HEK293T (cell line): ENCODE measurements around the gene APC2.

Experiments used
- ARNT ChIP-seq: fragments of 450-650 bp; IDR thresholded peaks from 2 replicates; pipeline ENCODE4 v1.6.1; 2017; ENCODE audit warnings: mild to moderate bottlenecking
- BHLHE40 ChIP-seq: fragments of 450-650 bp; IDR thresholded peaks from 2 replicates; pipeline ENCODE4 v1.6.1; 2016; ENCODE audit warnings: mild to moderate bottlenecking, moderate library complexity, borderline replicate concordance
- ELF4 ChIP-seq: fragments of 450-650 bp; IDR thresholded peaks from 2 replicates; pipeline ENCODE4 v1.6.1; 2017; ENCODE audit warnings: antibody characterized with exemption
- FOXA1 ChIP-seq: fragments of 450-650 bp; IDR thresholded peaks from 2 replicates; pipeline ENCODE4 v1.6.1; 2016; ENCODE audit warnings: mild to moderate bottlenecking
- FOXM1 ChIP-seq: fragments of 450-650 bp; IDR thresholded peaks from 2 replicates; pipeline ENCODE4 v1.6.1; 2017; ENCODE audit warnings: mild to moderate bottlenecking, borderline replicate concordance
- HDGF ChIP-seq: fragments of 450-650 bp; IDR thresholded peaks from 2 replicates; pipeline ENCODE4 v1.6.1; 2017; ENCODE audit warnings: antibody characterized with exemption, borderline replicate concordance
- LEF1 ChIP-seq: fragments of 450-650 bp; IDR thresholded peaks from 2 replicates; pipeline ENCODE4 v1.6.1; 2017; ENCODE audit warnings: mild to moderate bottlenecking, borderline replicate concordance
- NFRKB ChIP-seq: fragments of 450-650 bp; IDR thresholded peaks from 2 replicates; pipeline ENCODE4 v1.6.1; 2016; ENCODE audit warnings: mild to moderate bottlenecking, moderate library complexity
- SP1 ChIP-seq: fragments of 450-650 bp; IDR thresholded peaks from 2 replicates; pipeline ENCODE4 v1.6.1; 2017
- SUZ12 ChIP-seq: fragments of 450-650 bp; IDR thresholded peaks from 2 replicates; pipeline ENCODE4 v1.6.1; 2016; ENCODE audit warnings: mild to moderate bottlenecking
- TARDBP ChIP-seq: fragments of 450-650 bp; IDR thresholded peaks from 2 replicates; pipeline ENCODE4 v1.6.1; 2016
- ZNF384 ChIP-seq: fragments of 450-650 bp; IDR thresholded peaks from 2 replicates; pipeline ENCODE4 v1.6.1; 2016
- TF ChIP-seq, protein P1 (sequence below): fragments of 450-650 bp; IDR thresholded peaks from 2 replicates; pipeline ENCODE4 v1.6.1; 2016

DNA sequence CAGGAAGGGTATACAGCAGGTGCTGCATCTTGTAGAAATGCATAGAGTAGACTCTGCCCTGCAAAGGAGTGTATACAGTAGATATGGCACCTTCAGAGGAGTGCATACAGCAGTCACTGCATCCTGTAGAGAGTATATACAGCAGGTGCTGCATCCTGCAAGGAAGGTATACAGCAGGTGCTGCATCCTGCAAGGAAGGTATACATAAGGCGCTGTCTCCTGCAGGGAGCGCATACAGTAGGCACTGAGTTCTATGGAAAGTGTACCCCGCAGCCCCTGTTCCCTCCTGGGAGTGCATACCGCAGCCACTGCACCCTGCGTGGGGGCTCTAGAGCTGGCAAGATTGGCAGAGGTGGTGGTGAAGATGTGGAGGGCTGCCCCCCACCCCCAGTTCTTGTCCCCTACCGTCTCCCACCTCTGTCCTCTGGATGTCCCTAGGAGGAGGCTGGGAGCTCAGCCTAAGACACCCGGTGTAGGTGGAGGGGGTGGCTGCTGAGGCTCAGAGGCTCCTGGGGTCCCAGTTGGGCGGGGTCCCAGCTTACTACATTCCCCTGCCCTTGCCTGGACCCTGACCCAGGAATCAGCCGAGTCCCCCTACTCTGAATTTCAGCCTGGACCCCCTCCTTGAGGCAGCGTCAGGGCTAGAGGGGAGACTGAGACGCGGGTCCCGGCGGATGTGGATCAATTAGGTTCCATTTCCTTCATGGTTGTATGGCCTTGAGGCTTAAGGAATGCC lies 65.2 kb downstream of the APC2 start:
- TF ChIP-seq SUZ12 (no peak), HDGF (no peak), LEF1 (no peak), FOXA1 (no peak), SP1 (no peak), BHLHE40 (no peak), NFRKB (no peak), ZNF384 (no peak), TARDBP (no peak), ARNT (no peak), FOXM1 (no peak), ELF4 (no peak)
- TF ChIP-seq, protein P1, sequence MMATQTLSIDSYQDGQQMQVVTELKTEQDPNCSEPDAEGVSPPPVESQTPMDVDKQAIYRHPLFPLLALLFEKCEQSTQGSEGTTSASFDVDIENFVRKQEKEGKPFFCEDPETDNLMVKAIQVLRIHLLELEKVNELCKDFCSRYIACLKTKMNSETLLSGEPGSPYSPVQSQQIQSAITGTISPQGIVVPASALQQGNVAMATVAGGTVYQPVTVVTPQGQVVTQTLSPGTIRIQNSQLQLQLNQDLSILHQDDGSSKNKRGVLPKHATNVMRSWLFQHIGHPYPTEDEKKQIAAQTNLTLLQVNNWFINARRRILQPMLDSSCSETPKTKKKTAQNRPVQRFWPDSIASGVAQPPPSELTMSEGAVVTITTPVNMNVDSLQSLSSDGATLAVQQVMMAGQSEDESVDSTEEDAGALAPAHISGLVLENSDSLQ = no peak
